ENCODE data around the gene GEMIN2. TPM values are rescaled to one million over a fixed set of nuclear protein-coding genes. Genes with fewer than 3 reads are reported as not detected.

The GEMIN2 gene
- polyA plus RNA-seq, 3 donors = 6.1 to 11.8 (median 10.2) TPM

GRCh38 chr14:39080886-39081285 is 33.2 kb upstream of the GEMIN2 start:
- WGBS (ENCODE audit: insufficient coverage) = no CpG with 5 or more reads among the region's 1 CpG
- Histone ChIP-seq H3K36me3 (replicated peaks in 1 of 2; ENCODE audit: control insufficient read depth in 1 of 2, insufficient read depth in 2 of 2, low read length in 2 of 2) (peaks cover 56 to 84% of the 10 kb centered on the region in 2 donors), H3K27me3 (ENCODE audit: control insufficient read depth in 2 of 2, insufficient read depth in 2 of 2, low read length in 2 of 2) (no peaks in the 10 kb centered on the region), H3K4me3 (replicated peaks in 1 of 3; ENCODE audit: low read depth in 2 of 3, low read length in 3 of 3) (no peak overlapping the region), H3K79me2 (ENCODE audit: insufficient read depth, low read length) (no peaks in the 10 kb centered on the region), H4K20me1 (ENCODE audit: insufficient read depth, low read length) (no peaks in the 10 kb centered on the region), H3K9ac (ENCODE audit: insufficient read depth, low read length, poor library complexity, severe bottlenecking) (no peak overlapping the region), H3K27ac (ENCODE audit: low read depth in 1 of 2, low read length in 2 of 2) (no peak overlapping the region), H2AFZ (ENCODE audit: insufficient read depth, low read depth, low read length, poor library complexity, severe bottlenecking) (no peak overlapping the region), H3K4me2 (replicated peaks; ENCODE audit: extremely low read depth, low read length, poor library complexity, severe bottlenecking) (no peak overlapping the region), H3K4me1 (ENCODE audit: control insufficient read depth in 1 of 2, insufficient read depth in 2 of 2, low read length in 2 of 2) (no peaks in the 10 kb centered on the region), H3K9me3 (replicated peaks in 1 of 2; ENCODE audit: control insufficient read depth in 1 of 2, insufficient read depth in 1 of 2, low read length in 2 of 2) (no peaks in the 10 kb centered on the region)
- Mint-ChIP-seq H3K4me3 (no peak overlapping the region), H3K9me3 (no peaks in the 10 kb centered on the region), H3K4me1 (no peaks in the 10 kb centered on the region), H3K27me3 (ENCODE audit: low read depth in 3 of 3) (peaks cover 0 to 2% (median 0%) of the 10 kb centered on the region in 3 donors), H3K36me3 (peaks cover 54 to 86% of the 10 kb centered on the region in 2 donors), H3K27ac (peak overlapping the region in 1 of 7 donors; percentile 54)
- TF ChIP-seq CTCF (IDR thresholded peaks at IDR 0.05) = no peak
- intact Hi-C loops (cut with micrococcal nuclease) = no loop called here
- DNase-seq = no peak

GRCh38 chr14:39083127-39083526 is 31.0 kb upstream of the GEMIN2 start:
- Histone ChIP-seq H3K9ac (ENCODE audit: insufficient read depth, low read length, poor library complexity, severe bottlenecking) (no peak overlapping the region), H3K9me3 (replicated peaks in 1 of 2; ENCODE audit: control insufficient read depth in 1 of 2, insufficient read depth in 1 of 2, low read length in 2 of 2) (no peaks in the 10 kb centered on the region), H3K4me1 (ENCODE audit: control insufficient read depth in 1 of 2, insufficient read depth in 2 of 2, low read length in 2 of 2) (no peaks in the 10 kb centered on the region), H3K4me3 (replicated peaks in 1 of 3; ENCODE audit: low read depth in 2 of 3, low read length in 3 of 3) (no peak overlapping the region), H3K4me2 (replicated peaks; ENCODE audit: extremely low read depth, low read length, poor library complexity, severe bottlenecking) (no peak overlapping the region), H3K79me2 (ENCODE audit: insufficient read depth, low read length) (no peaks in the 10 kb centered on the region), H4K20me1 (ENCODE audit: insufficient read depth, low read length) (no peaks in the 10 kb centered on the region), H3K36me3 (replicated peaks in 1 of 2; ENCODE audit: control insufficient read depth in 1 of 2, insufficient read depth in 2 of 2, low read length in 2 of 2) (peaks cover 68 to 96% of the 10 kb centered on the region in 2 donors), H2AFZ (ENCODE audit: insufficient read depth, low read depth, low read length, poor library complexity, severe bottlenecking) (no peak overlapping the region), H3K27ac (ENCODE audit: low read depth in 1 of 2, low read length in 2 of 2) (no peak overlapping the region), H3K27me3 (ENCODE audit: control insufficient read depth in 2 of 2, insufficient read depth in 2 of 2, low read length in 2 of 2) (no peaks in the 10 kb centered on the region)
- Mint-ChIP-seq H3K4me1 (no peaks in the 10 kb centered on the region), H3K27ac (peak overlapping the region in 1 of 7 donors; percentile 77), H3K4me3 (no peak overlapping the region), H3K27me3 (ENCODE audit: low read depth in 3 of 3) (no peaks in the 10 kb centered on the region), H3K9me3 (no peaks in the 10 kb centered on the region), H3K36me3 (peaks cover 64 to 84% of the 10 kb centered on the region in 2 donors)
- TF ChIP-seq CTCF (IDR thresholded peaks at IDR 0.05) = no peak
- no peak for DNase-seq
- 95% methylated on average over 2 of the region's 5 CpGs for WGBS (ENCODE audit: insufficient coverage)
- intact Hi-C loops (cut with micrococcal nuclease) = no loop called here

All from CD14-positive monocyte (primary cell).